Measurements from ENCODE around the gene MRPL40.
A peak's percentile ranks its signal among the peaks of the same experiment; 100 is the strongest.
"Not testable (repeated sequence)": the region's sequence is repeated elsewhere in the genome, so short reads cannot be mapped to it uniquely, and the experiment has no call there.

MRPL40 gene

DNA sequence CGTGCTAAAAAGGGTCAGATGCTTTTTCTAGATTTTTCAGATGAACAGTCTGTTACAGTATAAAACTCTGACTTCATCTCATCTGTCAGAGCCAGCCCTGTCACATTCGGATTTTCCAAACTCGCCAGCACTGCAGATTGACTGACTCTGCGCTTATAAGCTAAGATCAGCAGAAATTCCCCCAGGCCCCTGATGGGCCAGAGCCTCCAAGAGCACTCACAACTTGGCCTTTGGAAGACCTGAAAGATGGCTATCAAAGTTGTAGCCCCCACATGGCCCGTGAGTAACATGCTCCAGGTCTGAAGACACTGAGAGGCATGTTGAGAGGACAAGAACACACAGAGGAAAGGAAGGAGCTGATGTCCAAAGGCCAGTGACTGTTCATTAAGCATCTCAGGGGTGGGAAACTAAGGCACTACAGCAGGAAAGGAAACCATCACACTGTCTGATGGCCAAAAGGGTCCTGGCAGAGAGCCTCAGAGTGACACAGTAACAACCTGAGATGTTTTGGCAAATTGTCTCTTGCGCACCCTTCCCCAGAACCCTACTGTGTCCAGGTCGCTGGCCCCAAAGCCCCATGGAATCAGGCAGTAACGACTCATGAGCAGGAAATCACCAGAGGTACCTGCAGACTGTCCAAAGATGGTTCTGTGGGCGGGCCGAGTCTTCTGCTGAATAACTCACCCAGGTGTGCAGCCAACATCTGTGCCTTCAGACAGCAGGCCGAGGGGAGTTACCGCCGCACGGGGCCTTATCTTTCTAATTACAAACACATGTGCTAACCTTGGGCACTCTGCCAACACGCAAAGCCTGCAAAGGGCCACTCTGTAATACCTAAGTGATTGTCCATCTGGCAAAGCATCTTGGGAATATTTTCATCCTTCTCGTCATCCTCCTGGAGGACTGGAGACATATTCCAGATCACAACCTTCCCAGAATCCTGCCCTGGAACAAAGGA is 24.4 kb upstream of the MRPL40 start:
- DNase-seq: peak; percentile 7

DNA sequence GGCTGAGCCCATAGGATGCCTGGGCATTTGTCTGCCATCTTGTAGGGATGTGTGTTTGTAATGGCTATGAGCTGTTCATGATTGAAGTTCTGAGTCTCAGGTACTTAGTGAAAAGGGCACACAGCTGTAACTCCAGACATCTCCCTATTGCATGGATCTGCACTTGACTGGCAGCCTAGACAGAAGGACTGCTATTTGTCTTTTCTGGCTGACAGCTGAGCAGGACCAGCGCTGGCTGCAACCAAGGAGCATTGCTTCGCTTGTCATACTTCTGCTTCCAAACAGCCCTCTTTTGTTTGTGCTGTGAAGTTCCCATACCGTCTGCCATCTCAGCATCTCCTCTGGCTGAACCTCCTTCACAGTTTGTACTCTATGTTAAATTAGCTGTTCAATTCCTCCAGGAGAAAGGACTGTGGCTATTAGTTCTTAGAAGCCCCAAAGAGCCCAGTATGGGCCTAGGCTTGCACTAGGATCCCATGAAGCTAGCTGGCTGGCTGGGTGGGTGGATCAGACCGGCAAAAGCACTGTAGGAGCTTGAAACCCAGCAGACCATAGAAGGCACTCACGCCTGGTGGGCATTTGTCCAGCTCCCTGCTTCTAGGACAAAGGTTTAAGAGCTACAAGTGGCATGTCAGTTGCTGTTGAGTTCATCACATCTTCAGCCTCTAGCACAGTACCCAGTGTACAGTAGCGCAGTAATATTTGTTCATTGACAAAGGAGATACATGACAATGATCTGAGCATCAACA is 21.2 kb upstream of the MRPL40 start:
- DNase-seq: no peak

DNA sequence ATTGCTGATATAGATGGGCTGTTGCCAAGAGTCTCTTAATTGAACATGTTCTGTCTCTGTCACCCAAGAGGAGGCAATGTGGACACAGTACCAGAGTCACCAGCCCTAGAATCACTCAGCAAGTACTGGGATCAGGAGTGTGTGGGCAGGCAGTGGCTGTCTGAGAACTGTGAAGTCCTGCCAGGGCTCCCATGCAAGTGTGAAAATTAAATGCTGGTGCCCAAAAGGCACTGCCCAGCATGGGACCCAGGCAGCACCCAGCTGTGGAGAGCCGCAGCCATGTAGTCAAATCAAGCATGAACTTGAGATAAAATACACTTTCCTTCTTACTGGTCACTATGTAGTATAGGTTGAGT is 20.7 kb upstream of the MRPL40 start:
- DNase-seq: no peak

DNA sequence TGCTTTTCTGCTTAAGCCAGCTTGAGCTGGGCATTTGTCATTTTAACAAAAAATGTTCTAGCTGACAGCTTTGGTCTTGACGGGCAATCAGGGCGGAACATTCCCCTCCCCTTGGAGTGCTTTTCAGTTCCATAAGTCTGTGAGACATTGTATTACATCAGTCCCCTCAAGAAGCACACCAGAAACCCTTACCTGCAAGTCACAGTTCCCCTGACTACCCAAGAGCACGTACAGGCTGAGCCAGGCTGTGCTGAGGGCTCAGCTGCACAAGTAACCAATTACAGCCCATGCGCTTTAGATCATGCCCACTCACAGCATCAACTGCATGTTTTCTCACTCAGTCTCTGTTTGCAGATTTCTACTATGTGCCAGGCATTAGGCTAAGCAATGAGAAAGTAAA is 19.9 kb upstream of the MRPL40 start:
- no peak for DNase-seq

DNA sequence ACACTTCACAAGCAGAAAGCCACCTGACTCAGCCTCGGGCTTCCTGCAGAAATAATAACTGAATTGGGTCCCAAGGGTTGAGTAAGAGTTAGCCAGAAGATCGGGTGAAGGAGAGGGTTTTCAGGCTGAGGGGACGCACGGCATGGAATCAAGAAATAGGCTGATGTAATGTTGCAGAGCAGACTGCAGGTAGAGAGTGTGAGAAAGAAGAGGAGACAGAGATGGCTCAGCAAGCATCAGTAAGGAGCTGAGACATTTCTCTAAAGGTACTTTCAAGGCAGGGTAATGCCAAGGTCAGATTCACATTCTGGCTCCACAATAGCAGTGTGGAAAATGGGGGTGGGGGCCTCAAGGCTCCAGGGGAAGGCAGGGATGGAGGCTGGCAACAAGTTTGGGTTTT is 19.4 kb upstream of the MRPL40 start:
- no peak for DNase-seq

DNA sequence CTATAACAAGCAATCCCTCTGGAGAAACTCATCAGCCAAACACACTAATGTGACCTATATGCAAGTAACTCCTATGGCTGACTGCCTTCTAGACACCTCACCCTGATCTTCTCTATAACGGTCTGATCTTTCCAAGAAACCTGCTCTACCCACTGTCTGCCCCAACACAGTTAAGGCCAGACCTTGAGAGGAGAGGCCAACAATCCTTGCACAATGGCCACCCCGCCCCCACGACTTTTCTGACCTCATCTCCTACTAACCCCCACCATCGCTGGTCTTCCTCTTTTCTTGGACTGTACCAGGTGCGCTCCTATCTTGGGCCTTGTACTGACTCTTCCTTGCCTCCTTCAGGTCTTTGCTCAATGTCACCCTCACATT is 13.3 kb upstream of the MRPL40 start:
- no peak for DNase-seq

DNA sequence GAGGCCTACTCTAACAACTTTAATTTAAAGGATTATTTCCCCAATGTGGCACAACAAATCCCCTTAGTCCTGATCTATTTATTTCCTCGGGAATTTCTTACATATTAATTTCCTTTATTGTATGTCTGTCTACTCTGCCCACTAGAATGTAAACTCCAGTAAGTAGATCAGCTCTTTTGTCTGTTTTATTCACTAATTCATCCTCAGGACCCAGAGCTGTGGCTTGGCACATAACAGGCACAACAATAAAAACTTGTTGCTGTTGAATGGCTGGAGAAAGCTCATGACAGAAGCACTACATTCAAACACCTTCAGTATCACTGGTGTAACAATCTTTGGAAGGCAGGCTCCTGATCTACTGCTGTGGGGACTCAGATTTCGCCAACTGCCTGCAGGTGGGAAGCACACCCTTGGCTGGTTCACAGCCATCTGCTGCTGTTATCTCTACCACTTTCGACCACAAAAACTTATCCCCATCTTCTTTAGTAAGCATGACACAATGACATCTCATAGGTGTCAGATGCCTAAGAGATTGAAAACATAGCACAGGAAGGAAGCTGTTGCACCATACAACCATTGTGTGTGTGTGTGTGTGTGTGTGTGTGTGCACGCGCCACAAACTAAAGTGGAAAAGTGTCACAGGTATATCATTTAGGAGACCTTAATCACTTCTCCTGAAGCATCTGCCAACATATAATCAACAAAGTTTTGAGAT is 12.7 kb upstream of the MRPL40 start:
- DNase-seq: no peak

DNA sequence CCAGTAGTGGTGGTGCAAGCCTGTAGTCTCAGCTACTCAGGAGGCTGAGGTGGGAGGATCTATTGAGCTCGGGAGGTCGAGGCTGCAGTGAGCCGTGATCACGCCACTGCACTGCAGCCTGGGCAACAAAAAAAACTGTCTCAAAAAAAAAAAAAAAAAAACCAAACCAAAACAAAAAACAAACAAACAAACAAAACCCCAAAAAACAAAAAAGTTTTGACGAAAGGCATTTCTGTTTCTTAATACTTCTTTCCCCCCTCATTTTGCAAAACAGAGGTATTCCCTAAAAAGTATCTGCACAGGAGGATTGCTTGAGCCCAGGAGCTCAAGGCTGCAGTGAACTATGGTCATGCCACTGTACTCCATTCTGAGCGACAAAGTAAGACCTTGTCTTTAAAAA is 12.0 kb upstream of the MRPL40 start:
- no peak for DNase-seq

DNA sequence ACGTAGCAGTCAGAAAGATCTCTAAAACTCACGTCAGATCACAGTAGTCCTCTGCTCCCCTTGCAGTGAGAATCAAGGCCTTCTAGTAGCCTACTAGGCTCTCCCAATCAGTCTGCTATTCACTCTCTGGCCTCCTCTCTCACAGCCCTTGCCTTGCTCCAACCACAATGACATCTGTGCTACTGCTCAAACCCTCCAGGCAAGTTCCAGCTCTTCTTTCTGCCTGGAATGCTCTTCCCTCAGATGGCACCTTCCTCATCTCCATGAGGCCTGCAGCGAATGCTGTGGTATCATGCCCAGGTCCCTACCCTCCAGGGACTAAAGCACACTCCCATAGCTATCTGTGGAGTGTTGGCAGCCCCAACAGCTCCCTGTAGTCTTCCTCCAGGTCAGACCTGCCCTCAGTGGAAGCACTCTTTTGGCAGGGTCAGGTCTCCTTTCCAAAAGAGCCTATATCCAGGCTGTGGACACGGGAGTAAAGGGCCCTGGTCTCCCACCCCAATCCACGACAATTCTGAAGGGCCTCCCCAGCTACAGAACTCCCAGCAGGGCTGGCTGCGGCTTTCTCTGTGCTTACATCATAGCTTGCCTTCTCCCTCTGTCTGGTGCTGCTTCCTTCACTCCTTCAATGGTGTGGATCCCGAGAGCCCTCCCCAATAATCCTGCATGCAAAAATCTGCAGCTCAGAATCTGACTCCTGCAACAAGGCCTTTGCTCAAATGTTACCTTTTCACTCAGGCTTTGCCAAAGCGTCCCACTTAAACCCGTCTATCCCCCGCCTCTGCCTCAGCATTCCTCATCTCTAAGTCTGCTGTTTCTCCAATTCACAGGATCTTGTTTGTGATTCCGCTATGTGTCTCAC is 9.7 kb upstream of the MRPL40 start:
- no peak for DNase-seq

DNA sequence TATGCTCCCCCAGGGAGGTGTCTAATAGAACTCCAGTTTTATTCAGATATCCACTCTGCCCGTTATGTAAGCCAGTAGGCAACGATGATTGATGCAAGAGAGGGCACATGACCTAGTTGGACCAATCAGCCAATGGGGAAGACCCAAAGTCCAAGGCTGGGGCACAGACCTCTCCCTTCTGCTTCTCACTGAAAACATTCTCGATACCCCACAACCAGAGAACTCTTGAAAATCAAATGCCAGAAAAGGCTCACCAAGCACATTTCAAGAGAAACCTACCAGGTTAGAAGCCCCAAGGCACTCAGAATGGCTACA is 8.2 kb upstream of the MRPL40 start:
- no peak for DNase-seq

DNA sequence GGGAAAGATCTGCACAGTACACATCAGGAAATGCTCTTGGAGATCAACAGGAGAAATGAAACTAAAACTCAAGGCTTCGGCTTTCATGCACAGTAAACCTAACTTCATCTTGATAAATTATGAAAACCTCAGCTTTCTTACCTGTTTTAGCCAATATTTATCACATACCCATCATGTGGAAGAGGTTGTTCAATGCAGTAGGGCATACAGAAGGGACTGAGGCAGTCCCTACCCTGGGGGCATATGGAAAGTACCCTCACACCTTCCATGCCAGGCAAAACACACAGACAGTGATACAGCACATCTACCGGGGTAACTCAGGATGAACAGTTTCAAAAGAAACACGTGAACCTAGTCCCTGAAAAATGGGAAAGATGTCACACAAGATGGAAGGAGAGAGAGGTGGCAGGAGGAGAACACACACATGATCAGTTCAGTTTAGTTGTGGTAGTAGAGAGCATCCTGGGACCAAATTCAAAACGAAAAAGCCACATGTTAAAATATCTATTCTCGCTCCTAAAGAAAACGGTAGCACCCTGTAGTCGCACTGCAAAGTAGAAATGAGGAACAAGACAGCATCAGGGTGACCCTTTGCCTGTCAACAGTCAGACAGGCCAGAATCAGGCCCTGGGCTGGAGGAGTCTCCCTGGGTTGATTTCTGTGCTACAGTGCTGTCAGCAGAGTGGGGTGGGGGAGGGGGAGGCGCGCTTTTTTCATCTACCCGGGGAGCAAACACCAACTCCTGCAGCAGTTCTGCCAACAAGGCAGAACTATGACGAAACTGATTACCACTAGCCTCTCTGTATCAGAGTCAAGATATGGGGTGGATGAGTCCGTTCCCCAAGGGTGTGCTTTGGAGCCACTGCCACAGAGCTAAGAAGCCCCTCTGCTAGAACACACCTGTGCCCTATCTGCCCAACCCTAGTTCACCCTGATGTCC is 2.1 kb upstream of the MRPL40 start:
- DNase-seq: no peak

DNA sequence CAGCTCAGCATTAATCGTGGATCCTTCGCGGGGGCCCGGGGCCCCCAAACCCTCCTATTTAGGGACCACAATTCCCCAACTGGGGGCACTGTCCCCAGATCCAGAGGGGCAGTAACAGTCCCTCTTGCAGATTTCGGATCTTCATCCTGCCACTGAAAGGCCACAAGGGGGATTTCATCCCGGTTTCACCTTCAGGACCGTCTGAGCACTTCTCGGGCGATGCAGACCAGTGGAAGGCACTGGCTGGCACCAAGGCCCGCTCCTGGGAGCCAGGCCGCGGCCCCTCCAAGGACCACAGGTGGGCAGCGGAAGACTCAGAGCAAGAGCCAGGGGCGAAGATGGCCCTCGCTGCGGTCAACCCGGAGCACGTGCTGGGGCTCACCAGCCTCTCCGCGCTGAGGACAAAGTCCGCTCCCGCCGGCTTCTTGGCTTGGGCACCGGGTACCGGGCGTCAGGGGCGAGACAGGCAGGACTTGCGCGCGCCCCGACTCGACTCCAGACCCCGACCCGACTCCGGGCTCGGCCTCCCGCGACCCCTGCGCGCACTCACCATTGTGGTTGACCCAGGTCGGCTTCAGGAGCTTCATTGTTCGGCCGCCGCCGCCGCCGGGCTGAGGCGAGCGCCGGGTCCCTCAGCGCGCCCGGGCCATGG is 1.3 kb upstream of the MRPL40 start:
- peak; percentile 65 for DNase-seq

DNA sequence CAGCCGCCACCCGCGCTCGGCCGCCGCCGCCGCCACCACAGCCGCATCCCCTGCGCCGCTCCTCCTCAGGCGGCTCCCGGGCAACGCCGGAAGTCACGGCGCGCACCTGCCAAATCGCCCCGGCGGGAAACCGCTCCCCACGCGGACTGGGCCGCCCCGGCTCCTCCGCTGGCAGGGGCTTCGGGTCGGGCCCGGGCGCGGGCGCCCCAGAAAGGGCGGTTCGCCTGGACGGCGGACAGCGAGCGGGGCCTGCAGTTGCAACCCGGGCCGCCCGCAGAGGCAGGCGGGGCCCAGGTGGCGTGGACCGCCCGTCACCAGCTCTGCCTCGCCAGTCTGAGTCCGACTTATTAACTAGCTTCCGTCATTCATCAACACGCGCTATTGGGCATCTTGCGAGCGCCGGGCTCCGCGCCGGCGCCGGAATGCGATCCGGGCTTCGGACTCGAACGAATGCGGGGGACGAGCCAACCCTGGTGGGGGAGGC is 654 bp upstream of the MRPL40 start, which contains the start of gene HIRA:
HIRA (minus strand) TSS at position 85 of the 484 bp plus-strand sequence. CDS start 257 bp downstream, outside the sequence.
- DNase-seq: peak; percentile 91

DNA sequence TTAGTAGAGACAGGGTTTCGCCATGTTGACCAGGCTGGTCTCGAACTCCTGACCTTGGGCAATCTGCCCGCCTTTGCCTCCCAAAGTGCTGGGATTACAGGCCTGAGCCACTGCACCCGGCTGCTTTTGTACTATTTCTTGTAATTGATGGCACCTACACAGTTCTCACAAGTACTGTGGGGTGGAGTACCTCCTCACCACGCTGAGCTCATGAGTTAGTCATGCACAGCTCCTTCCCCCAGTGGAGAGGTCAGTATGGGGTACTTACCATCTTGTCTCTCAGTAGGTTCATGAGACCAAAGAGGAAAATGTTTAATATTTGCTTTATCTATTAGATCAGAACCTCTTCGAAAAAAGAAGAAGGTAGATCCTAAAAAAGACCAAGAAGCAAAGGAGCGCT is 2.1 kb downstream of the MRPL40 start:
- DNase-seq: no peak

DNA sequence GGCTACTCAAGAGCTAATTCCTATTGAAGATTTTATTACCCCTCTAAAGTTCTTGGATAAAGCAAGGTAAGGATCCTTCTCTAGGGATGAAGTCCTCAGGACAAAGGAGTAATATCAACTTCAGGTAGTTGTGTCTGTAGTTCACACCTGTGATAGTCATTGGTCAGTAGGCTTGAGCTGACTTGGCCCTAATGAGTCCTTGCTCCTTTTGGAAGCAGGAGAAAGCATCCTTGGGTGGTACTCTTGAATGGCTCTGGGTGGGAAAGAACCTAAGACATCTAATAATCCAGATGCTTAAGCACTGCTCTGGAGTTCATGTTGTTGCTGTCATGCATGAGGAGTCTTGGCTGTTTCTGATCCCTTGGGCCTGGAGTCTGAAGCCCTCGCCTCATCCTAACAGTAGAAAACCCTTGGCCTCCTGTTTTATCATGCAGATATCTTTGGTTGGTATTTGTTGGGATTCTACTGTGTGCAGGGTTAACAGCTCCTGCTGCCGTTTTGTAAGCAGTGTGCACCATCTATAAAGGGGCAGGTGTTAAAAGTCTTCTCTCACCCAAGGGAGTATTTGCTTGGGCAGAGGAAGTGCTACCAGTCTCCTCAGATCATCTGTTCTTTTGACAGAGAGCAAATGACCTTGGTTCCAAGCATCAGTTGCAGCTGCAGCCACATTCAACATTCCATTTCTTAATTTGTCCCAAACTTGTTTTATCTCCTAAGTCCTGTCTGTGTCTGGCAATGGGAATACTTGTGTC is 2.7 kb downstream of the MRPL40 start:
- no peak for DNase-seq

DNA sequence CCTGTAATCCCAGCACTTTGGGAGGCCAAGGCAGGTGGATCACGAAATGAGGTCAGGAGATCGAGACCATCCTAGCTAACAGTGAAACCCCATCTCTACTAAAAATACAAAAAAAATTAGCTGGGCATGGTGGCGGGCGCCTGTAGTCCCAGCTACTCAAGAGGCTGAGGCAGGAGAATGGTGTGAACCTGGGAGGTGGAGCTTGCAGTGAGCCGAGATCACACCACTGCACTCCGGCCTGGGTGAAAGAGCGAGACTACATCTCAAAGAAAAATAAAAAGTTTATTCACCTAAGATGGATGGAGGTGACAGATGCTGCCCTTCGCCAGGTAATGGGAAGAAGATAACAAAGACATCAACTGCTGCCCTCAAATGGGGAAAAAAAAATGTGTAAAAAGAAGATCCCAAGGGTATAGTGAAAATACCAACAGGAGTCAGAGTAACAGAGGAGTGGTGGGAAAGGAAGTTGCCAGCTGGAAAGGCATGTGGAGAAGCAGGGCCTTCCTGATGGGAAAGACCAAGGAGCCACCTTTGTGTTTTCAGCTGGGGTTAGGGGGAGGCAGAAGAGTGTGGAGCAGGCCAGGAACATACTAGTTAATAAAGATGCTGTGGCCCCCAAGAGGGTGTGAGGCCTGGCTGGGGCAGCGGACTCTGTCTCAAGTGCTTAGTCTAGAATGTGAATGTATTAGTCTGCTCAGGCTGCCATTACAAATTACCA is 4.3 kb downstream of the MRPL40 start:
- not testable (repeated sequence) for DNase-seq

DNA sequence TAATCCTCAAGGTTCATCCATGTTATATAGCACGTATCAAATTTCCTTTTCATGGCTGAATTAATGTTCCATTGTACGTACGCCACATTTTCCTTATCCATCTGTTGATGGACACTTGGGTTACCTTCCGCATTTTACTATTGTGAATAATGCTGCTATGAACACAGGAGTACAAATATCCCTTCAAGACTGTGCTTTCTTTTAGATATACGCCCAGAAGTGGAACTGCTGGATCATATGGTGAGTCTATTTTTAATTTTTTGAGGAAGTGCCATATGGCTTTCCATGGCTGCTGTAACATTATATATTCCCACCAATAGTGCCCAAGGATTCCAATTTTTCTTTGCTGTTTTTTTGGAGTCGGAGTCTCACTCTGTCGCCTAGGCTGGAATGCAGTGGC is 6.0 kb downstream of the MRPL40 start:
- DNase-seq: no peak

DNA sequence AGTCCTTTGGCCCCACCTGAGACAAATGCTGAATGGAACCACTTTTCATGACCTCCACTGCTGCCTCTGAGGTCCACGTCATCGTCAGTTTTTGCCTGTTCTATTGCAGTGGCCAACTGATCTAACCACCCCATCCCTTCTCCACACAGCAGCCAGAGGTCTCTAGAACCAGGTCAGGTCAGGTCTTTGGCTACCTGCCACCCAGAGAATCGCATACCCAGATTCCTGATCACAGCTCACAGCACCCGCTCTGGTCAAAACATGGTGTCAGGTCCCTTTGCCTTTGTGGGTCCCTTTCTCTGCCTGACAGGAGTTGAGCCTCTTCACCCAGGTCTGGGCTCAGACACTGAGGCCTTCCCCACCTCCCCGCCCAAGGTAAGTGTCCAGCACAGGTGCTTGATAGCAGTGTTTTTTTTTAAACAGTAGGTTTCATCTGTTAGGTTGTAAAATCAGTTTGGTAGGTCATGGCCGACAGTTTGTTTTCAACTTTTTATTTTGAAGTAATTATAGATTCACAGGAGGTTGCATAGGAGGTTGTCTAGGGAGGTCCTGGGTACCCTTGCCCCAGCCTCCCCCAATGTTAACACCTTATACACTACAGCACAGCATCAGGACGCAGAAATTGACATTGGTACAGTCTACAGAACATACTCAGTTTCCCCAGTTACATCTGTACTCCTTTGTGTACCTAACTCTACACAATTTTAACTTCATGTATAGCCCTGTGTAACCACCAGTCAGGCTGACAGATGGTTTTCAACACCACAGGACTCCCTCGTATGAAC is 8.3 kb downstream of the MRPL40 start:
- no peak for DNase-seq

Data from eye (tissue), 1 donor.